NOMO-1 treated with dmso at 0.1 percent for 144 hours (cell line): ENCODE measurements around the gene S1PR5.

Experiments used
- DNase-seq: peaks from one replicate; lab custom pipeline; 2025; ENCODE audit not compliant: unreplicated experiment; lab: John Stamatoyannopoulos, UW

S1PR5 gene

DNA sequence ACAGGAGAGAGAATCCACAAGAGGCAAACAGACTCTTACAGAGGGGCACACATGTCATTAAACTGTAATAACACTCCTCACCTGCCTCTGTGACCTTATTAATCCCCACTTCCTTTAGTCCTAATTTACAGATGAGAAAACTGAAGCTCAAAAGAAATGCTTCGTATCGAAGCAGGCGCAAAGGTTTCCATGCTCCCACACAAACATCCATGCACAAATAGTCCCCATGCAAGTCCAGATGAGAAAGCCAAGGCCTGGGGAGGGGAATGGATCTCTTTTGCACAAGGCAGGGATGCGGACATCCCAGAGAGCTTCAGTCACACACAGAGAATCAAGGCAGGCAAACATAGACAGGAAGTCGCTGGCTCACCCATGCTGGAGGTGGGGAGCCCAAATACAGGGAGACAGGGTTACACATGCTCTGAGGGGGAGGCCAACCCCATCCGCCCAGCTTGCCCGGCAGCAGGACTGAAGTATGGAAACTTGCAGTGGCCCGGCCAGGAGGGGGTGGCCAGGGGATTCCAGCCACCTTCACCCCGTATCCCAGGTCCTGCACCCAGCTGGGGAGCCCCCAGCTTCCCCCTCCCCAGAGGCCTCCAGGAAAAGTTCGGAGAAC, 468 bp downstream of the S1PR5 start:
- no peak for DNase-seq

DNA sequence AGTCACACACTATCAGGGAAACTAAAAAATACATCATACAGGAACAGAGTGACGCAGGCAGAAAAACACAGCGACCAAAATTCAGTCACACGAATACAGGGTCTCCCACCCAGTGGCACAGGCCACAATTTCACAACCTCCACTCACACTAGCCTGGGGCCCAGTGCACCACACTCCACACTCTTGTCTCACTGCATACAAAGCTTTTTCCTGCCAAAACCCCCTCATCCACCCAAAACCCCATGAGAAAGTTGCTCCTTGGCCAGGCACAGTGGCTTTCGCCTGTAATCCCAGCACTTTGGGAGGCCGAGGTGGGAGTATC, 1.2 kb downstream of the S1PR5 start:
- no peak for DNase-seq

- DNase-seq = no peak
These were observed 2.8 kb downstream of the S1PR5 start for GRCh38 chr19:10514211-10515145.

GRCh38 chr19:10513223-10513622, 4.0 kb downstream of the S1PR5 start:
- no peak for DNase-seq

GRCh38 chr19:10510301-10510802, 6.9 kb downstream of the S1PR5 start:
- DNase-seq = no peak

DNA sequence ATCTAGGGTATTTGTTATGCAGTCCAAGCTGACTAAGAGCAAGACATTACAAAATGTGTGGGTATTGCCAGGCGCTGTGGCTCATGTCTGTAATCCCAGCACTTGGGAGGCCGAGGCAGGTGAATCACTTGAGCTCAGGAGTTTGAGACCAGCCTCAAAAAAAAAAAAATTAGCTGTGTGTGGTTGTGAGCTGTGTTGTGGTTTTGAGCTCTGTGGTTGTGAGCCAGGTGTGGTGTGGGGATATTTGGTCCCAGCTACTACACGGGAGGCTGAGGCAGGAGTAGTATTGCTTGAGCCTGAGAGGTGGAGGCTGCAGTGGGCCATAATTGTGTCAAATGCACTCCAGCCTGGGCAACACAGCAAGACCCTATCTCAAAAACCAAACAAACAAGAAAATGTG, 8.5 kb downstream of the S1PR5 start:
- no peak for DNase-seq

- DNase-seq = no peak
These were observed 9.2 kb downstream of the S1PR5 start for GRCh38 chr19:10508036-10508435.

- peak; percentile 56 for DNase-seq
These were observed 11.5 kb downstream of the S1PR5 start for GRCh38 chr19:10505583-10506229.

DNA sequence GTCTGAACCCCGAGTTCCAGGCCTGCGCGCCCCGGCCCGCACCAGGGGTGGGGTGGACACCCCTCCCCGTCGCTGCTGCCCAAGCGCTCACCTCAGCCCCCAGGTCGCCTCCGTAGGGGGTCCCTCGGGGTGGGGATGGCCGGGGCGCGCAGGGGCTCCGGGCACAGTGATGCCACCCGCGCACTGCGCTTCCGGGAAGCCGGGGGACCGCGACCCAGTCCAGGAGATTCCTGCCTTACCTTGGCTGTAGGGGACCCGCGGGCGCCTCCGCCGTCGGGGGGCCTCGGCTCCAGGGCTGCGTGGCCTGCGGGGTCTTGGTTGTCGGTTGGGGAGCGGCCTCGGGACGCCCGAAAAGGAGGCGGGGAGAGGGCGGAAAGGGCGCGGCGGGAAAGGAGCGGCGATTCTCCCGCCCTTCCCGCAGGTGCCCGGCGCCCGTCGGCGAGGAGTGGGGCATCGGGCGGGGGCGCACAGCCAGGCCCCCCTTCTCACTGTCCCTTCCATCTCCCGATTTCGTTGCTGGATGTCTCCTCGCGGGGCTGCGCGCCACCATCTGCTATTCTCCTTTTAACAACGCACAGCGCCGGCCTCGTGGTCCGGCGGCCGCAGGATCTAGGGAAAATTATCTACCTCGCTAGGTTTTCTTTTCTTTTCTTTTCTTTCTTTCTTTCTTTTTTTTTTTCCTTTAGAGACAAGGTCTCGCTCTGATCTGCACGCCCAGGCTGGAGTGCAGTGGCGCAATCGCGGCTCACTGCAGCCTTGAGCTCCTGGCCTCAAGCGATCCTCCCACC, 14.1 kb downstream of the S1PR5 start, which contains the start of gene KEAP1:
Gene KEAP1, minus strand, starts transcription at position 355 of the 788 bp plus-strand sequence. CDS start 3,323 bp downstream, outside the sequence.
- no peak for DNase-seq

DNA sequence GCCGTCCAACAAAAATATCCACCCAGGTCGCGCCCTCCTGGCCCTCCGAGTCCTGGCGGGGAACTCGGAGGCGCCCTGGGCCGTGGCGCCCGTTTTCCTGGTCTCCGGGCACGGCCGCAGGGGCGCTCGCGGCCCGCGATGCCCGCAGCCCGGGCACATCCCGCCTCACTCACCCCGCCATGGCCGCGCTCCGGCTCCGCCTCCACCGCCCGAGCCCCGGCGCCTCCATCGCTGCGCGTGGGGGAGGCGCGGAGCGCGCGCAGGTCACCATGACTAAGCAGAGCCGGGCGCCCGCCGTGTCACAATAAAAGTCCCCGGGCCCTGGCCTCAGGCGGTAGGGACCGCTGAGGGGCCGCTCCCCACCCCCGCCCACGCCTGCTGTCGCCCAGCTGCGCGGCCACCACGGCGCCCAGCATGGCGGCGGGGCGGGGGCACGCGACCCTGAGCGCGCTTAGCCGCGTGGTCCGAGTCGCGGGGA, 14.7 kb downstream of the S1PR5 start:
- DNase-seq = peak; percentile 85

- no peak for DNase-seq
These were observed 15.2 kb downstream of the S1PR5 start for GRCh38 chr19:10501971-10502523.

DNA sequence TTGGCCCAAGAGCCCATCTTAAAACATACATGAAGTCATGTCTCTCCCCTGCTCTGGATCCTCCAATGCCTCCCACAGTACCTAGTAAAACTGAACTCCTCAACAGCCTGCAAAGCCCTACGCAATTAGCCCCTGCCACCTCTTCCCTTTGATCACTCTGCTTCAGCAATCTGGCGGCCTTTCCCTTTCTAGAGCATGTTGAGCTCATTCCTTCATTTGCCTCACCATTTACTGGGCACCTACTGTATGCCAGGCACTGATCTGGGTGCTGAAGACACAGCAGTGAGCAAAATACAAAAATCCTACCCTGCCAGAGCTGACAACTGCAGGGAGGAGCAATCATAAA, 17.0 kb downstream of the S1PR5 start:
- no peak for DNase-seq

GRCh38 chr19:10499550-10500246, 17.5 kb downstream of the S1PR5 start:
- no peak for DNase-seq

- DNase-seq = no peak
These were observed 19.9 kb downstream of the S1PR5 start for GRCh38 chr19:10497371-10497770.

- DNase-seq = no peak
These were observed 25.7 kb downstream of the S1PR5 start for GRCh38 chr19:10491472-10492047.

DNA sequence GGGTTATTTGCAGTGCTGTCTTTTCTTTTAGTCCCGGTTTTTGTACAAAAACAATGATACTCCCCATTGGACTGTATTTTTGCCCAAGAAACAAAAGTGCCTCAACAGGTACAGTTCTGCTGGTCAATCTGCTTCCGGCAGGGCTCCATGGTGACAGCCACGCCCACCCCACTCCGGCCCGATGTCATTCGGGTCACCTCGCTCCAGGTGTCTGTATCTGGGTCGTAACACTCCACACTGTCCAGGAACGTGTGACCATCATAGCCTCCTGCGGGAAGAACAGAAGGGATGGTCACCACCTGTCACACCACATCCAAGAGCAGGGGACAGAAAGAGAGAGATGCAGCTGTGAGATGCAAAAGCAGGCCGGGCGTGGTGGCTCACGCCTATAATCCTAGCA, 30.7 kb downstream of the S1PR5 start:
- DNase-seq = no peak

DNA sequence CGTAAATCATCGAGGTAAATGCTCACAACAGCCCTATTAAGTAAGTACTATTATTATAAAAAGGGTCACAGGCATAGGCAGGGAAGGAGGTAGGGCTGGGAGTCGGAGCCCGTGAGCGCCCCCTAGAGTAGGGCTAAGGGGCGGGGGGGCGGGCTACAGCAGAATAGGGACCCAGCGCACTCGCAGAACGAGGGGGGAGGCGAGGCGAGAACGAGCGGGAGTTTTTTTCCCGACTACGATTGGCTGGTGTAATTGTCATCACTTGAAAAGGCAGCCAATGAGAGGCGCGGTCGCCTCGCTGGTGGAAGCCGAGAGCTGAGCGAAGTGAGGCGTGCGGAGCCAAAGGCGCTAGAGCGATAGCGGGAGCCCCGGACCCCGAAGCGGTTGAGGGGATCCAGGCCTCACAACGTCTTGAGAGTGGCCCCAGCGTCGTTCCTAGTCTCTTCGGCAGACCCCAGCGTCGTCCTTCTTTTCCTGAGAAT, 38.3 kb downstream of the S1PR5 start:
- peak; percentile 94 for DNase-seq

GRCh38 chr19:10478476-10478875, 38.8 kb downstream of the S1PR5 start:
- DNase-seq = no peak

- no peak for DNase-seq
These were observed 42.2 kb downstream of the S1PR5 start for GRCh38 chr19:10474962-10475451.
